Keratinocyte (primary cell): ENCODE results near the gene TSPEAR. TPM values are rescaled to one million over a fixed set of nuclear protein-coding genes. Genes with fewer than 3 reads are reported as not detected.

Source experiments
- DNase-seq: peaks from one replicate; pipeline ENCODE4 v3.0.0-alpha.2; 2011; ENCODE audit warnings: low read depth, missing footprints, low spot score
- FAIRE-seq: peaks from 2 replicates; lab custom pipeline; 2011; peaks lifted over from hg19 to GRCh38; lab: Jason Lieb, UNC
- H2AFZ ChIP-seq: 2 replicates; pipeline ENCODE4 v1.6.0; 2012; ENCODE audit warnings: low read length, control low read depth, inconsistent platforms; ENCODE audit not compliant: control insufficient read depth
- H3K27ac ChIP-seq: 2 replicates; pipeline ENCODE4 v1.5.1; 2011; ENCODE audit warnings: low read length; ENCODE audit not compliant: control insufficient read depth, insufficient read depth
- H3K27me3 ChIP-seq: 3 replicates; pipeline ENCODE4 v1.6.0; 2011; ENCODE audit warnings: low read length; ENCODE audit not compliant: control insufficient read depth, insufficient read depth; ENCODE audit errors: extremely low read depth
- H3K36me3 ChIP-seq, 2 experiments: 2 replicates in 1 of 2; 3 replicates in 1 of 2; pipeline ENCODE4 v1.5.1; 2011; ENCODE audit warnings: low read length in 2 of 2, mild to moderate bottlenecking in 1 of 2; ENCODE audit not compliant: control insufficient read depth in 2 of 2, insufficient read depth in 2 of 2; ENCODE audit errors: extremely low read depth in 1 of 2
- H3K4me1 ChIP-seq: 3 replicates; pipeline ENCODE4 v1.5.1; 2011; ENCODE audit warnings: low read length; ENCODE audit not compliant: control insufficient read depth, insufficient read depth; ENCODE audit errors: extremely low read depth
- H3K4me2 ChIP-seq: 3 replicates; pipeline ENCODE4 v1.6.0; 2011; ENCODE audit warnings: low read depth, low read length; ENCODE audit not compliant: control insufficient read depth, insufficient read depth; ENCODE audit errors: extremely low read depth
- H3K4me3 ChIP-seq, 3 experiments: fragments of 200-600 bp in 1 of 3; sonication (generic) in 1 of 3; 2 replicates in 2 of 3; 3 replicates in 1 of 3; pipeline ENCODE4 v1.5.1; 2011 to 2016; ENCODE audit warnings: low read length in 3 of 3, mild to moderate bottlenecking in 3 of 3, control low read depth in 2 of 3, inconsistent platforms in 1 of 3, low read depth in 1 of 3, mixed read lengths in 1 of 3, mixed run types in 1 of 3, moderate library complexity in 1 of 3; ENCODE audit not compliant: control insufficient read depth in 2 of 3, insufficient read depth in 2 of 3; ENCODE audit errors: extremely low read depth in 1 of 3
- H3K79me2 ChIP-seq: 2 replicates; pipeline ENCODE4 v1.6.0; 2012; ENCODE audit warnings: low read length; ENCODE audit not compliant: control insufficient read depth, insufficient read depth
- H3K9ac ChIP-seq: 3 replicates; pipeline ENCODE4 v1.6.0; 2011; ENCODE audit warnings: low read length; ENCODE audit not compliant: control insufficient read depth, insufficient read depth; ENCODE audit errors: extremely low read depth
- H3K9me1 ChIP-seq: 3 replicates; pipeline ENCODE4 v1.6.0; 2011; ENCODE audit warnings: low read length; ENCODE audit not compliant: control insufficient read depth, insufficient read depth; ENCODE audit errors: extremely low read depth
- H3K9me3 ChIP-seq: 2 replicates; pipeline ENCODE4 v1.5.1; 2012; ENCODE audit warnings: low read depth, low read length; ENCODE audit not compliant: control insufficient read depth
- H4K20me1 ChIP-seq: 3 replicates; pipeline ENCODE4 v1.6.0; 2011; ENCODE audit warnings: low read length; ENCODE audit not compliant: control insufficient read depth, insufficient read depth; ENCODE audit errors: extremely low read depth
- EZH2 ChIP-seq: IDR thresholded peaks from one replicate; pipeline ENCODE4 v1.6.1; 2012; ENCODE audit warnings: inconsistent platforms, mild to moderate bottlenecking, low read length, moderate library complexity
- dilution Hi-C: fragments of 300-500 bp; cut with MboI; formaldehyde crosslinking; loops from one replicate; pipeline ENCODE4 v1.7.0; 2020; ENCODE audit warnings: low sequenced_read_pairs; ENCODE audit not compliant: extremely low pct_ligation_motif_present
- polyA plus RNA-seq, 5 experiments: library from polyadenylated mRNA; depleted of rRNA in 3 of 5; stranded (reverse) in 3 of 5; stranded (forward) in 1 of 5; unstranded in 1 of 5; fragments of >200 nt; gene quantifications; 1 replicate in 1 of 5; 2 replicates in 3 of 5; 3 replicates in 1 of 5; pipeline versions ENCODE4 v1.2.1 to v1.2.3, GENCODE V29; 2011 to 2012; ENCODE audit warnings: missing spikeins in 2 of 5, low read depth in 1 of 5, low replicate concordance in 1 of 5
- TF ChIP-seq, protein P1 (sequence below), 3 experiments: IDR thresholded peaks in 1 of 3; conservative IDR thresholded peaks in 1 of 3; optimal IDR thresholded peaks in 1 of 3; 2 replicates in 2 of 3; 3 replicates in 1 of 3; pipeline versions ENCODE3 to v1.5.1; 2011; ENCODE audit warnings: low read length in 3 of 3, mild to moderate bottlenecking in 3 of 3, moderate library complexity in 2 of 3, control low read depth in 1 of 3, inconsistent platforms in 1 of 3; ENCODE audit not compliant: insufficient read depth in 2 of 3; ENCODE audit errors: extremely low read depth in 1 of 3

The TSPEAR gene
- polyA plus RNA-seq, 1 donor (not counting 4 experiments of a cell fraction or from before 2014, with no cell fraction given) = 0.12 TPM

DNA sequence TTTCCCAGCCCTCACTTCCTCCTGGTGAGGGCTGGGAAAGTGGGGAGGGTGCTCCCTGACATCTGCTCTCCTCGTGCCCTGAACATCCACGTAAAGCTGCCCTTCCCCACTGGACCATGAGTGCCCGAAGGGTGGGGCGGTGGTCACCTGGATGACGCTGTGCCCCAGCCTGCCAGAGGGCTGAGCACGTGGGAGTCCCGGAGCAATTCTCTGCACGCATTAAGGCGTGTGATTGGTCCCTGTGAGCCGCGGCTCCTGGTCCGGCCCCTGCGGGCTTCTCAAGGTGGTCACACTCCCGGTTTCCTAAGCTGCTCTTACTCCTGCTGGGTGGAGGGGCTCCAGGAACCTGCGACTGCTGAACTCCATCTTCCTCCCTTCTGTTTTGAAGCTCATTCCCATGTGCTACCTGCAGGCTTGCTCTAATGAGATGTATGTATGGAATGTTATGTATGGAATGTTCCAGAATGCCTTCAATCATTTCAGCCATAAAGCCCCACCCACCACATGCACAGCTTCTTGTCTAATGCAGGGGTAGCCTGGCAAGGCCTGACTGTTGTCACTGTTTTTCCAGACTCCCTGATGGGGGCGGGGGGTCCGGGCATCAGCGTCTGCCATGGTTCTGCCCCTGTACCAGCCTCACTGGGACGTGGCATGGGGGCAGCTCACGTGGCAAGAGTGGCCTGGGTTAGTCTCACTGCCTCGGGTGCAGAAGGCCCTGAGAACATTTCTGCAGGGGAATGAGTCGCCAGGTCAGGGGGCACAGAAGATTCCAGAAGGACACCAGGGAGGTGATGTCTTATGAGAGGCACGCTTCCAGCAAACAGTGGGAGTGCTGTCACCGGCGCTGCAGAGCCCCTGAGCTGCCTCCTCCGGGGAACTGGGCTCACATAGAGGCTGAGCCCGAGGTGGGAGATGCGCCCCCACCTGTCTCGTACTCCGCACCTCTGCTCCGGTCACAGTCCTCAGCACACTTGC lies 190.8 kb downstream of the TSPEAR start:
- H3K4me1 ChIP-seq = no peaks in the 10 kb centered on the region
- peaks cover 26% of the 10 kb centered on the region for H3K9me3 ChIP-seq
- no peaks in the 10 kb centered on the region for H4K20me1 ChIP-seq
- FAIRE-seq (no peak), DNase-seq (no peak)
- H3K27me3 ChIP-seq = no peaks in the 10 kb centered on the region
- no peaks in the 10 kb centered on the region for H3K9me1 ChIP-seq
- no peak overlapping the region for H3K27ac ChIP-seq
- no peaks in the 10 kb centered on the region for H3K79me2 ChIP-seq
- TF ChIP-seq EZH2 = no peak
- TF ChIP-seq, protein P1, sequence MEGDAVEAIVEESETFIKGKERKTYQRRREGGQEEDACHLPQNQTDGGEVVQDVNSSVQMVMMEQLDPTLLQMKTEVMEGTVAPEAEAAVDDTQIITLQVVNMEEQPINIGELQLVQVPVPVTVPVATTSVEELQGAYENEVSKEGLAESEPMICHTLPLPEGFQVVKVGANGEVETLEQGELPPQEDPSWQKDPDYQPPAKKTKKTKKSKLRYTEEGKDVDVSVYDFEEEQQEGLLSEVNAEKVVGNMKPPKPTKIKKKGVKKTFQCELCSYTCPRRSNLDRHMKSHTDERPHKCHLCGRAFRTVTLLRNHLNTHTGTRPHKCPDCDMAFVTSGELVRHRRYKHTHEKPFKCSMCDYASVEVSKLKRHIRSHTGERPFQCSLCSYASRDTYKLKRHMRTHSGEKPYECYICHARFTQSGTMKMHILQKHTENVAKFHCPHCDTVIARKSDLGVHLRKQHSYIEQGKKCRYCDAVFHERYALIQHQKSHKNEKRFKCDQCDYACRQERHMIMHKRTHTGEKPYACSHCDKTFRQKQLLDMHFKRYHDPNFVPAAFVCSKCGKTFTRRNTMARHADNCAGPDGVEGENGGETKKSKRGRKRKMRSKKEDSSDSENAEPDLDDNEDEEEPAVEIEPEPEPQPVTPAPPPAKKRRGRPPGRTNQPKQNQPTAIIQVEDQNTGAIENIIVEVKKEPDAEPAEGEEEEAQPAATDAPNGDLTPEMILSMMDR (optimal IDR thresholded peaks at IDR 0.05 in 1 of 3, IDR thresholded peaks at IDR 0.05 in 1 of 3, conservative IDR thresholded peaks at IDR 0.05 in 1 of 3; ENCODE audit: extremely low read depth in 1 of 3, insufficient read depth in 2 of 3, low read length in 3 of 3) = no peak
- dilution Hi-C loops = no loop called here
- H2AFZ ChIP-seq = no peak overlapping the region
- H3K4me2 ChIP-seq = no peak overlapping the region
- no peaks in the 10 kb centered on the region for H3K36me3 ChIP-seq
- H3K4me3 ChIP-seq = no peak overlapping the region
- no peak overlapping the region for H3K9ac ChIP-seq

DNA sequence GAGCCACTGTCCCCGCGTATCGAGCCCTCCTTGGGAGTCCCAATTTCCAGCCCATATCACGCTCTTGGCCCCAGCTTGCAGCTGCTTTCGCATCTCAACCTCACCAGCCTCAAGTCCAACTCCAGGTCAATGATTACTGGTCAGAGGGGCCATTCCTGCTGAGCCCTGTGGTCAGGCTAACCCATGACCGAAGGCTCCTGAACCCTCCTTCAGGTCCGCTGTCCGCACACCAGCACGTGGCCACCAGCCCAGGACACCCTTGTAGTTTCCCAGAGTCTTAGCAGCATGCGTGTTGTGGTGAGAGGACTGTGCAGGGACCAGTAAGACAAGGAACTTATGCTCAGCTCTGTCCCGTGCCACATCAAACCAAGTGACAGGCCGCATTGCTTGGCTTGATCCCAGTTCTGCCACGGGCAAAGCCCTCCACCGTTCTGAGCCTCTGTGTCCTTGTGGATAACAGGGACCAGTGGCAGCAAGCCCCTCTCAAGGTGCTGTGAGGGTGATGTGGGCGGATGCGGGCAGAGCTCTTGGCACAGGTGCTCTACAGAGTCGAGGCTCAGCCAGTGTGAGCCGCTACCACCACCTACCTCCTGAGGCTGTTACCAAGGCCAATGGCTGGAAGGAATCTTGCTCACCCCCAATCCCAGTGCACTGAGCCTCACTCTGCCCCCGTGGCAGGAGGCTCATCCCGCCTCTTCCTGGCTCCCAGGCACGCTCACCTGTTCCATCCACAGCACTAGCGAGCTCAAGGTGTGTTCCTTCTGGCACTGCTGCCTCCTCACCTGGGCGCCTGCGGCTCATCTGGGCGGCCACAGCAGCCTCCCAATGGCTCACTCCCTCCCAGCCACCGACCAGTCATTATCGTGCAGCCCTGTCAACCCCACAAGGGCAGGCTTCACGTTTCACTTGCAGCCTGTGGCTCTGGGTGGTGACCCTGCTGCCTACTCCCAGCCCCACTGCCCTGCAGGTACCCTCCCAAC lies 191.7 kb downstream of the TSPEAR start:
- Histone ChIP-seq H3K79me2 (no peaks in the 10 kb centered on the region), H3K4me3 (no peak overlapping the region), H3K9me1 (no peaks in the 10 kb centered on the region), H2AFZ (no peak overlapping the region), H3K9me3 (peaks cover 18% of the 10 kb centered on the region), H3K27ac (no peak overlapping the region), H4K20me1 (no peaks in the 10 kb centered on the region), H3K4me1 (no peaks in the 10 kb centered on the region), H3K4me2 (no peak overlapping the region), H3K36me3 (no peaks in the 10 kb centered on the region), H3K9ac (no peak overlapping the region), H3K27me3 (no peaks in the 10 kb centered on the region)
- dilution Hi-C loops = no loop called here
- no peak for FAIRE-seq
- DNase-seq = no peak
- TF ChIP-seq, protein P1 (optimal IDR thresholded peaks at IDR 0.05 in 1 of 3, IDR thresholded peaks at IDR 0.05 in 1 of 3, conservative IDR thresholded peaks at IDR 0.05 in 1 of 3; ENCODE audit: extremely low read depth in 1 of 3, insufficient read depth in 2 of 3, low read length in 3 of 3) = no peak
- TF ChIP-seq EZH2 = no peak
